Measurements from ENCODE around the gene ALX4.

ALX4 gene

GRCh38 chr11:44279483-44279882, 30.5 kb downstream of the ALX4 start:
- no peaks in the 10 kb centered on the region for H3K27me3 ChIP-seq
- H3K9me3 ChIP-seq: no peaks in the 10 kb centered on the region
- no peaks in the 10 kb centered on the region for H3K36me3 ChIP-seq
- no peaks in the 10 kb centered on the region for H3K4me1 ChIP-seq
- H3K4me3 ChIP-seq (ENCODE audit: low read depth, low read length): no peak overlapping the region
- TF ChIP-seq CTCF (IDR thresholded peaks at IDR 0.05; ENCODE audit: low read depth, low read length): no peak
- DNase-seq: no peak

GRCh38 chr11:44277196-44278090, 32.5 kb downstream of the ALX4 start:
- no peaks in the 10 kb centered on the region for H3K36me3 ChIP-seq
- TF ChIP-seq CTCF (IDR thresholded peaks at IDR 0.05; ENCODE audit: low read depth, low read length): no peak
- no peak for DNase-seq
- H3K4me3 ChIP-seq (ENCODE audit: low read depth, low read length): no peak overlapping the region
- H3K4me1 ChIP-seq: no peaks in the 10 kb centered on the region
- H3K27me3 ChIP-seq: no peaks in the 10 kb centered on the region
- H3K9me3 ChIP-seq: no peaks in the 10 kb centered on the region

- no peaks in the 10 kb centered on the region for H3K27me3 ChIP-seq
- H3K36me3 ChIP-seq: no peaks in the 10 kb centered on the region
- no peak overlapping the region for H3K4me3 ChIP-seq (ENCODE audit: low read depth, low read length)
- TF ChIP-seq CTCF (IDR thresholded peaks at IDR 0.05; ENCODE audit: low read depth, low read length): no peak
- H3K9me3 ChIP-seq: no peaks in the 10 kb centered on the region
- no peaks in the 10 kb centered on the region for H3K4me1 ChIP-seq
- no peak for DNase-seq
These were observed 33.9 kb downstream of the ALX4 start for GRCh38 chr11:44275961-44276550.

- no peaks in the 10 kb centered on the region for H3K4me1 ChIP-seq
- no peaks in the 10 kb centered on the region for H3K27me3 ChIP-seq
- TF ChIP-seq CTCF (IDR thresholded peaks at IDR 0.05; ENCODE audit: low read depth, low read length): no peak
- H3K4me3 ChIP-seq (ENCODE audit: low read depth, low read length): no peak overlapping the region
- H3K36me3 ChIP-seq: no peaks in the 10 kb centered on the region
- no peaks in the 10 kb centered on the region for H3K9me3 ChIP-seq
- no peak for DNase-seq
These were observed 34.7 kb downstream of the ALX4 start for GRCh38 chr11:44275241-44275640.

GRCh38 chr11:44274404-44274803, 35.5 kb downstream of the ALX4 start:
- Histone ChIP-seq H3K27me3 (no peaks in the 10 kb centered on the region), H3K4me1 (no peaks in the 10 kb centered on the region), H3K9me3 (no peaks in the 10 kb centered on the region), H3K4me3 (ENCODE audit: low read depth, low read length) (no peak overlapping the region), H3K36me3 (no peaks in the 10 kb centered on the region)
- no peak for DNase-seq
- no peak for TF ChIP-seq CTCF (IDR thresholded peaks at IDR 0.05; ENCODE audit: low read depth, low read length)

- no peaks in the 10 kb centered on the region for H3K36me3 ChIP-seq
- no peak for DNase-seq
- no peaks in the 10 kb centered on the region for H3K27me3 ChIP-seq
- H3K9me3 ChIP-seq: no peaks in the 10 kb centered on the region
- no peak overlapping the region for H3K4me3 ChIP-seq (ENCODE audit: low read depth, low read length)
- TF ChIP-seq CTCF (IDR thresholded peaks at IDR 0.05; ENCODE audit: low read depth, low read length): no peak
- H3K4me1 ChIP-seq: no peaks in the 10 kb centered on the region
These were observed 38.7 kb downstream of the ALX4 start for GRCh38 chr11:44271286-44271685.
